ENCODE results near the gene SERINC2. TPM values are rescaled to one million over a fixed set of nuclear protein-coding genes. Genes with fewer than 3 reads are reported as not detected.

Gene SERINC2
- total RNA-seq, 2 donors from 2014 or later = 3.9 to 5.1 TPM

DNA sequence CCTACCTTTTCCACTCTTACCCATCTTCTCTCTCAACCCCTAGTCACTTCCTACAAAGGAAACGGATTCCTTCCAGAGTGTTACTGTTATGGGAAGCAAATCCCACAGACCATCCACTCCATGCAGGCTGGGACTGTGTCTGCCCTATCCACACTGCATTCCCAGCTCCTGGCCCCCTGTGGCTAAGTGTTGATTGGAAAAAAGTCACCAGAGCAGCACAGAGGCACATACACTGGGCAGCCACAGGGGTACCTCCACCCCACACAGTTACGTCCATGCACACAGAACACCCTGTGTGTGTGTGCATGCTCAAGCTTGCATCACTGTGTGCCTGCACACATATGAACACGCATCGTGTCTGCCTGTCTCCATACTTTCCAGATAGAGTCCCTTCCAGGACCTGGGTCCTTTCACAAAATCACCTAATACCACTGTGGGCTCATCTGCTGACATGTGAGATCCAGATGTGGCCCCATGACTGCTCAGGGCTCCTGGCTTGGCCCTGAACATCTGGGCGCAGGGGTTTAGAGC lies 4.2 kb upstream of the SERINC2 start:
- intact Hi-C loops (cut with DNase I) = no loop called here
- no peak for DNase-seq (ENCODE audit: low spot score)

DNA sequence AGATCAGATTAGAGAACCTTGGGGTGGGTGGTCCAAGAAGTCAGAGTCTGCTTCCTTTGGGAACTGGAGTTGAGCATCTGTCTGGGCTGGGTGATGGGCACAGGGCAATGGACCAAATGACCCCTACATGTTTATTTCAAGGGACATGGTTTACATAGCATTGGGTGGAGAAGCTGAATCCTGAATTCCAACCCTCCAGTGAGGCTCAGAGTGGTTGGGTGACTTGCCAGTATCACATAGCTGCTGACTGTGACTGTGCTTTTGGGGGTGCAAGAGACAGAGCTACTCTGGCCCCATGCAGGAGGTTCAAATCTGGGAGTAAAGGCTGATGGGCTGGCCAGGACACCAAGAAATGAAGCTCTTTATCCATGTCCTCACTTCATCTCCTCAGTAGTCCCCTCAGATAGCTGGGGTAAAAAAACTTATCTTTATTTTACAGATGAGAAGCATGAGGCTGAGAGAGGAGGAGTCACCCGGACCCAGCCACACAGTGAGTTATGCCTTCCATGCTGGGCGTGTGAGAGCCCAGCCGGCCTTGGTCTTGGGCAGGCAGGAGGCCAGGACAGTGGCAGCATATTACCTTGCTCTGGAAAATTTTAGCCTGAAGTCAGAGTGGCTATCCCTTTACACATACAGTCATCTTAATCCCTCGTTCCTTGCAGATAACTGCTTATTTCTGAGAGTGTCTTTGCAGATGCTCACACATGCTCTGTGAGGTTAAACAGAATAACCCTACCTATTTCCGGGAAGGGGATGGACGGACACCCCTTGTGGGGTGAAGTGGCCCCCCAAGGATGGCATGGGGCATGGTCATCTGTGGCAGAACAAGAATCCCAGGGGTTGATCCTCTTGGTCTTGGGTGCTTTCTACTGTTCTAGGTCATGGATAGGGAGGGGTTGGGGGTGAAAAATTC lies 2.8 kb upstream of the SERINC2 start:
- intact Hi-C loops (cut with DNase I) = no loop called here
- DNase-seq (ENCODE audit: low spot score) = no peak

DNA sequence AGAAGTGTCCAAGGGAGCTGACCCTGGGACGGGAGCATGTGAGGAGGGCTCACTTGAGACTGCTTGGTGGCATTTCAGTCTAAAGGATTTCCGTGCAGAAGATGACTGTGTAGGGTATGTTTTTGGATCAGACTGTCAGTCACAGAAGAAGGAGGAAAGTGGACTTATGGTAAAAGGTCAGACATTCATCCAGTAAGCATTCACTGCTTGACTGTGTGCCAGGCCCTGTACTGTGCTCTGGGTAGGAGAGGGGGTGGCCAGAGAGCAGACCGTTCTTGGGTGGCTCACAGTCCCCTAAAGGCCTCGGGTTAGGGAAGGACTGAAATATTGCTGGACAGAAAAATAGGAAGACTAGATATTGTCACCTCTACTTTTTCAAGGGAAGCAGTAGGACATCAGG lies 2.1 kb upstream of the SERINC2 start:
- intact Hi-C loops (cut with DNase I) = no loop called here
- DNase-seq (ENCODE audit: low spot score) = no peak

DNA sequence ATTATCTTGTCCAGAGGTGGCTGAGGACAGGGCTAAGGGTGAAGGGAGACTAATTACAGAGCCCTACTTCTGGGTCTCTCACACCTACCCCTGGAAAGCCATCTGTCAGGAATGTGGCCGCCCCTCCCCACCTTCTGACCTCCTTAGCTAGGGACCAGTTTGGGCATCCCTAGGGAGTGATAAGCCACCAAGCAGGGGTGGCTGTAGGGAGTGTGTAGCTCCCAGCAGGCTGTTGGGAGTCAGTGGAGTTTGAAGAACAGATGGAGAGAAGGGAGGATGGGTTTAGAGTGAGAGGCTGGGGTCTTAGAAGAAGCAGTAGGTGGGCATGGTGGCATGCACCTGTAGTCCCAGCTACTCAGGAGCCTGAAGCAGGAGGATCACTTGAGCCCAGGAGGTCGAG lies 808 bp upstream of the SERINC2 start:
- no peak for DNase-seq (ENCODE audit: low spot score)
- intact Hi-C loops (cut with DNase I) = no loop called here

DNA sequence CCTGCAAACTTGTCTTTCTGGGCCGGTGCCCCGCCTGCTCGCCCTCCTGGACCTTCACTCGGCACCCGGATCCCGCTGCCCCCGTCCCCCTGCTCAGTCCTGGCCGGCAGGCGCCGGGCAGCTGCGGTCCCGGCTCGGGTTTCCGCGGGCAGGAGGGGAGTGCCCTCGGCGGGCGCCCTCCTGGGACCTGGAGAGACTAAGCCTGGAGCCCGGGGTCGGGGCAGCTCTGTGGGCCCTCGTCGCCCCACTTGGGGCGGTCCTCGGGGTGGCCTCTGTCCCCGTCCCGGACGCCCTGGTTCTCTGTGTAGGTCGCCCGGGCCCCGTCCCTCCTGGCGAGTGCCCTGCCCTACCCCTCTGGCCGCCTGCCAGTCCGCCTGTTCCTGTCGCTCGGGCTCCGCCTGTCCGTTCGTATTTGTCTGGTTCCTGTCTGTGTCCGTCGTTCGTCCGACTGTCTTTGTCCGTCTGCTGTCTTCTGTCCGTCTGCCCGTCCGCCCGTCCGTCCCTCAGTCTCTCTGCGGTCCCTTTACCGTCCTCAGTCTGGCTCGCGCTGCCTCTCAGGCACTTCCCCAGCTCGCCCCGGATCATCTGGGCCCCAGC lies 490 bp downstream of the SERINC2 start:
- DNase-seq (ENCODE audit: low spot score) = peak; percentile 92
- intact Hi-C loops (cut with DNase I) = no loop called here

DNA sequence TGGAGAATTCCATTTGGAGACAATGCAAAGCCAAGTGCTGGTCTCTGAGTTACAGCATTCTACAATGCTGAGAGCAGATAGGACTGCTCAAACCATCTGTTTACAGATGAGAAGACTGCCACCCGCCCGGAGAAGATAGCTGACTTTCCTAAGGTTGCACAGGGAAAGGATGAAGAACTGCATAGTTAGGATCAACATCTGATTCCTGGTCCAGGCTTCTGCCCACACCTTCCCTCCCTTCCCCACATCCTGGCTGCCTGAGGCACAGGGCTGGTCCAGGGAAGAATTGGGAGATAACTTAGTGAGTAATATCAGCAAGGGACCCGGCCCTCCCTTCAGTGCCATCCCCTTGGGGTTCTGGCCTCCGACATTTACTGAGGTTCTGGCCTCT lies 2.0 kb downstream of the SERINC2 start:
- intact Hi-C loops (cut with DNase I) = no loop called here
- no peak for DNase-seq (ENCODE audit: low spot score)

DNA sequence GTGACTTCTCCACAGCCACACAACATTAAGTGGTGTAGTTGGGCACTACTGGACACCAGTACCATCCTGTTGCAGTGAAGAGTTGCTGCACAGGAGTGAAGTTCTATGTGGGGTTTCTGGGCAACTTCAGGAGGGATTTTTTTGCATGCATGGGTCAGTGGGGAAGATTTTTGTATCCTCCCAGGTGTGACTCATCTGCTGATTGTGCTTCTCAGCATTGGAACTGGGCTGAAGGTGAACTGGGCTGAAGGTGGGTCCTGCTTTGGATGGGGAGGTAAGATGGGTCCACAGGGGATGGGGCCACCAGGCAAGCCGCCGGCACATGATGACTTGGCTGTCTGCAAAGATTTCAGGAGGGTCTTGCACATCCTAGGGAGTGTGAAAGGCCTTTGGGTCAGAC lies 2.6 kb downstream of the SERINC2 start:
- intact Hi-C loops (cut with DNase I) = no loop called here
- DNase-seq (ENCODE audit: low spot score) = no peak

DNA sequence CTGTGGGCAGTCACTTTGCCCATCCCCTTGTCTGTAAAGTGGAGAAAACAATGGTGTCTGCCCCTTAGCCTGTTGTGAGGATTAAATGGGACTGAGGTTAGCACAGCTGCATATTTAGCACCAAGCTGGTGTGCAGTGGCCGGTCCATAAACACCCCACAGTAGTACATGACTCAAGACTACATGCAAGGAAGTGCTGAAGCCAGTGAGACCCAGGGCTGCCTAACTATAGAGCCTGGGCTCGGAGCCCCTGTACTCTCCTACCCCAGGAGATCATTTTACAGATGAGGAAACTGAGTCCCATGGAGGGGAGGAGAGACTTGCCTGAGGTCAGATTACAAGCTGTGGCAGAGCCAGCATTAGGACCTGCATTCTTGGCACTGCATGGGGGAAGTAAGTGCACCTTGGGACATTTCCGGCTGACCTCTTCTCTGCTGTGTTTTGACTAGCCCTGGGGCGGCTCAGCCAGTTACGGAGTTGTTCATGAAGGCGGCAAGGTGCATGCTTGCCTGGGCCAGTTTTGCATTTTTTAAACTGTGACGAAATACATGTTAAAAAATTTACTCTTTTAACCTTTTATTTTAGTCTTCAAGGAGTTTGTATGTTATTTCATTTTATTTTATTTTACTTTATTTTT lies 3.2 kb downstream of the SERINC2 start:
- intact Hi-C loops (cut with DNase I) = no loop called here
- no peak for DNase-seq (ENCODE audit: low spot score)

DNA sequence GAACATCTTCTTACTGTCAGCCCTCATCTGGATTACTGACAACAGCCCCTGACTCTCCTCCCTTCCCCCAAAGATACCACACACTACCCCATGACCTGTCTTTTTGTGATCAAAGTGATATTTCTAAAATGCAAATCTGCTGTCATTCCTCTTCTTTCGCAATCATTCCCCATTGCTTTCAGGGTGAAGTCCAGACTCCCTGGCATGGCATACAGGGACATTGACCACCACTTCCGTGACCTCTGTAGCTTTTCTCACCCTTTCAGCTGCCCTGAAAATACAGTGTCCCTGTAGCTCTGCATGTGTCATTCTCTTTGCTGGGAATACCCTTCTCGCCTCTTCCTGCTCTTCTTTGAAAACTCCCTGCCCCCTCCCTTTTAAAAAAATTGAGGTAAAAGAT lies 4.1 kb downstream of the SERINC2 start:
- intact Hi-C loops (cut with DNase I) = no loop called here
- no peak for DNase-seq (ENCODE audit: low spot score)

DNA sequence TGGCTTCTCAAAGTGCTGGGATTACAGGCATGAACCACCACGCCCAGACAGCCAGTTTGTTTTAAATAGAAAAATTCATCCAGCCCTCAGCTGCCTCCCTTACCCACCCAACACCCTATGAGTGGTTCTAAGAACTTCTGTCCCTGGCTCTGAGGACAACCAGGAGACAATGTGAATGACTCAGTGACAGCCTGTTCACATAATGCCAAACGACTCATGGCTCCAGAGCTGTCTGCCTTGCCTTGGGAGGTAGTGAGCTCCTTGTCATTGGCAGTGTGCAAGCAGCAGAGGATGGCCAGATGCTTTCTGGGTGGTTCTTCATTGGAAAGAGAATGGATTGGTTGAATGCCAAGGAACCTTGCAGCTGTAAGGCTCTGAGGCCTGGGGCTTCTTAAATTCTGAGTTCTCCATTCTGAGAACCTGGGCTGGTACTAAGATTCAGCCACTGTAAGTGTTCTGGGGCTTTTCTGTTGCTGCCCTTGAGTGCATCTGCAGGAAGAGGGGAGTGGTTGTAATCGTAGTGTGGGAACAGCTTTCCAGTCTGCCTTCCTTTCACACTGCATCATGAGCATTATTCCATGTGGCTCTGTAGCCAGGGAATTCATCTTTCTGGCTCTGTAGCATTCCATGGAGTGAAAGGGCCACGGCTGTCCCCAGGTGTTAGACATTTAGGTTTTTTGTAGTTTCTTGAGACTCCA lies 5.8 kb downstream of the SERINC2 start:
- intact Hi-C loops (cut with DNase I) = no loop called here
- DNase-seq (ENCODE audit: low spot score) = no peak

DNA sequence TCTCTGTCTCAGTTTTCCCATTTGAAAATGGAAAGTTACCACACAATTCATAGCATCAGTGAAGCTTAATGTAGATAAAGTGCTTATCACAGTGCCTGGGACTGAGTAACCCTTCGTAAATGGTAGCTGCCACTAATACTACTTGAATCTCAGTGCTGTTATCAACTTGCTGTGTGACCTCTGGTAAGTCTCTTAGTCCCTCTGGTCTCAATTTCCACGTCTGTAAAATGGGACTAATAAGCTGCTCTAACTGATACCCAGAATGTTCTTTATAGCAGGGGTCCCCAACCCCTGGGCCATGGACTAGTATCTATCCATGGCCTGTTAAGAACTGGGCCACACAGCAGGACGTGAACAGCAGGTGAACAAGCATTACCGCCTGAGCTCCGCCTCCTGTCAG lies 7.7 kb downstream of the SERINC2 start:
- no peak for DNase-seq (ENCODE audit: low spot score)
- intact Hi-C loops (cut with DNase I) = loop anchor here (5.0 to 10.0 kb wide), 2 partner anchors 236 to 238 kb away; no protein-coding TSS in a partner anchor

DNA sequence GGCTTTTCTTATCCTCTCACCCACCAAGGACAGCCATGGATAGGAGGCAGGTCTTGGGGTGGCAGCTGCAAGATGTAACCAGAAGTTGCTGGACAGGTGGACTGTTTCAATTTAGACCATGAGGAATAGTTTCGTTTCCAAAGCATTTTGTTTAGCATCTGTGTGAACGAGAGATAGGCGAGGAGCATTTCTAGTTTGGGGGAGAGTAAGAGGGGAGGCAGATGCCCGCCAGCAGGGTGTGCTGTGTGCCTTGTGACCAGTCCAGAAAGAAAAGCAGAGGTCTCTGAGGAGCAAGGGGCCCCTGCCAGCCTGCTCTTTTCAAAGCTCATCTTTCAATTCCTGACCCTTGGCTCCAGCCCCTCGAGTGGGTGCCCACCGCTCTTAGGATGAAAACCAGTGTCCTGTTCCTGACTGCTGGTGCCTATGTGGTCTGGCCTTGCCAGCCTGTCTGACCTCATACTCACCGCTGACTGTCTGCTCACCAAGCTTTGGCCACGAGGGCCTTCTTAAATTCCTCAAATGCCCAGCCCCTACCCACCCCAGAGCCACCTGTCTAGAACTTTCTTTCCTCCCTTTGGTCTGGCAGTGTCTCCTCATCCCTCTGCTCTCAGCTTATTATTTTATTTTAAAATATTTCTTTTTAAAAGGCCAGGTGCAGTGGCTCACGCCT lies 8.5 kb downstream of the SERINC2 start:
- intact Hi-C loops (cut with DNase I) = loop anchor here (5.0 to 10.0 kb wide), 2 partner anchors 237 to 239 kb away; no protein-coding TSS in a partner anchor
- no peak for DNase-seq (ENCODE audit: low spot score)

DNA sequence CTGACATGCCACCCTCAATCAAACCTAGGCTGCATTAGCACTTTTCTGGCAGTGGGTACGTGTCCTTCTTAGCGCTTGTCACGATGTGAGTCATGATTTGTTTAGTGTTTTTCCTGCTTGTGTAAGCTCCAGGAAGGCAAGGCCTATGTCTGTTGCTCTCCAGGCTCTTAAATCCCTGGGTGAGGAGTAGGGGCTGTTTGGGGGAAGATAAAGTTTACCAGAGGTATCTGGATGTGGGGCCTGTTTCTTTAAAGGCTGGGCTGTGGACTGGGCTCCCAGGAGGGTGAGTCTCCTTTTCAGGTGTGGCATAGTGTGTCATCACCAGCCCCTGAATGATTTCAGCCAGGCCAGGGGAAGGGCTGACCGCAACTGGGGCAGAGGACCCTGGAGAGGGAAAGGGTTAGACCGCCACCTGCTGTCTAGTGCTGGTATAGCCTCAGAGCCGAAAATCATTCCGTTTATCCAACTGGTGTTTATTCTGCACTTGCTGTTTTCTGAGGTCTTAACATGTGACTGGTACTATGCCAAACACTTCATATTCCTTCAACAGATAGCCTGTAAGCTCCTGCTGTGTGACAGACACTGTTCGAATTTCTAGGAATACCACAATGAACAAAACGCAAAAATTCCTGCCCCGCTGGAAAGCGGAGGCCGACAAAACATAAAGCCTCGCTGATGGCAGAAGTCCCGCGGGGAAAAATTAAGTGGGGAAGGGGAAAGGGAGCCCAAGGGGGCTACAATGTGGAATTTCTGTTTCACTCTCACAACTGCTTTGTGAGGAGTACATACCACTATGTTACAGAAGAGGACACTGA lies 9.7 kb downstream of the SERINC2 start:
- intact Hi-C loops (cut with DNase I) = loop anchor here (5.0 to 10.0 kb wide), 2 partner anchors 238 to 240 kb away; no protein-coding TSS in a partner anchor
- peak; percentile 88 for DNase-seq (ENCODE audit: low spot score)

DNA sequence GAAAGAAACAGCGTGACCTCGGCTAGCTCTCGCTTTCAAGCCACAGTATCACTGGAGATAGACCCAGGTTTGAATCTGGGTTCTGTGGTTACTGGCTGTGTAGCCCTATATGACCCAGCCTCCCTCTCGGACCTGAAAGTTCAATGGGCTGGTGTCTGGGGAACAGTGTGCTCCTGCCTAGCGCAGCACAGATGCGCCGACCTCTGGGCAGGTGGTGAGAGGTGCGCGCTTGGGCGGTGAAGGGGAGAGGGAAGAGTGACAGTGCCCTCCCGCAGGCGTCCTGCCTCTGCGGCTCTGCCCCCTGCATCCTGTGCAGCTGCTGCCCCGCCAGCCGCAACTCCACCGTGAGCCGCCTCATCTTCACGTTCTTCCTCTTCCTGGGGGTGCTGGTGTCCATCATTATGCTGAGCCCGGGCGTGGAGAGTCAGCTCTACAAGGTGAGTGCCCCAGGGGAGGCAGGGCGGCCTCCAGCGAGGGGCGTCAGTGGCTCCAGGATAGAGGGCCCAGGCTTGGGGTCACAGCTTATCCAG lies 10.5 kb downstream of the SERINC2 start:
- intact Hi-C loops (cut with DNase I) = loop anchor here (5.0 to 10.0 kb wide), 2 partner anchors 239 to 241 kb away; no protein-coding TSS in a partner anchor
- DNase-seq (ENCODE audit: low spot score) = no peak

DNA sequence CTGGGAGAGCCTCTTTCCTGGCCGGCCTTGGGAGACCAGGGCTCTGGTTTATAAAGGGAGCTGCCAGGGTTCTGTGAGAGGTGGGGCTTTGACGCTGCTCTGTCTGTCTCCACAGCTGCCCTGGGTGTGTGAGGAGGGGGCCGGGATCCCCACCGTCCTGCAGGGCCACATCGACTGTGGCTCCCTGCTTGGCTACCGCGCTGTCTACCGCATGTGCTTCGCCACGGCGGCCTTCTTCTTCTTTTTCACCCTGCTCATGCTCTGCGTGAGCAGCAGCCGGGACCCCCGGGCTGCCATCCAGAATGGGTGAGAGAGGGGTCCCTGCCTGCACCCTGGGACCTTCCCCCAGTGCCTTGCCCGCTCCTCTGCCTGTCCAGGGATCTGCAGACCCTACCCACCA lies 11.6 kb downstream of the SERINC2 start:
- no peak for DNase-seq (ENCODE audit: low spot score)
- intact Hi-C loops (cut with DNase I) = loop anchor here (5.0 to 10.0 kb wide), 2 partner anchors 240 to 242 kb away; no protein-coding TSS in a partner anchor

DNA sequence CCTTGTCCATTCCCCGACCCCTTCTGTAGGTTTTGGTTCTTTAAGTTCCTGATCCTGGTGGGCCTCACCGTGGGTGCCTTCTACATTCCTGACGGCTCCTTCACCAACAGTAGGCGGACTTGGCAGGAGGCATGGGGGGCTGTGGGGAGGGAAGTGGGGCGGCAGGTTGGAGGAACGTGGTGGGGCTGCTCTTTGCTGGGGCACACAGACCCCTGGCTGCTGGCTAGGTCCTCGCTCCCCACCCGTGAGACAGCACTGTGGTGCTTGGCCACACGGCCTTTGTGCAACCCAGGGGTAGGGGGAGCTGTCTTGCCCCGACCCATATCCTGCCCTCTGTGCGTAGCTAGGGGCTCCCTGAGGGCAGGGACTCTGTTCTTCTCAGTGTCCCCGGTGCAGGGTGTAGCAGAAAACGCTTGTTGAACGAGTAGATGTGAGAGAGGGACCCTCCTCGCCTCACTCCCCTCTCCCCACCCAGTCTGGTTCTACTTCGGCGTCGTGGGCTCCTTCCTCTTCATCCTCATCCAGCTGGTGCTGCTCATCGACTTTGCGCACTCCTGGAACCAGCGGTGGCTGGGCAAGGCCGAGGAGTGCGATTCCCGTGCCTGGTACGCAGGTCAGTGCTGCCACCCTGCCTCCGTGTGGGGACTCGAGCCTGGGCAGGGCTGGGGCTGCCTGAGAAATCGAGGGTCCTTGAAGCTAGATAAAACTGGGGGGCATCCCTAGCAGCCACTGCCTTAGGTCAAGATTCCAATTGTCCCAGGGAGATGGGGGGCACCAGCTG lies 12.5 kb downstream of the SERINC2 start:
- intact Hi-C loops (cut with DNase I) = loop anchor here in 1 of 2 donors (10.0 kb wide), 1 partner anchor 241 kb away; no protein-coding TSS in a partner anchor
- no peak for DNase-seq (ENCODE audit: low spot score)
